Activated CD4-positive, alpha-beta memory T cell treated with anti-CD3 and anti-CD28 coated beads, Interleukin-2, amount 10 ng/mL, durations not matched to agents 7 days and 5 days (primary cell): ENCODE data around the gene DCXR. TPM values are rescaled to one million over a fixed set of nuclear protein-coding genes. Genes with fewer than 3 reads are reported as not detected.

Experiments
- CTCF ChIA-PET: fragments of 350-600 bp; sonication (Branson Sonifier 250); formaldehyde crosslinking; loops from one replicate; lab custom pipeline; 2021; ENCODE audit warnings: antibody characterized with exemption, inconsistent platforms; lab: Charles Lee
- POLR2A ChIA-PET: fragments of 350-600 bp; sonication (Branson Sonifier 250); formaldehyde crosslinking; loops from one replicate; lab custom pipeline; 2021; ENCODE audit warnings: antibody characterized with exemption; lab: Charles Lee
- DNase-seq: peaks from one replicate; pipeline ENCODE4 v3.0.0-alpha.2; 2020
- H3K27ac Mint-ChIP-seq: one replicate; pipeline ENCODE4 v1.8.0; 2021; ENCODE audit warnings: mild to moderate bottlenecking, mixed read lengths
- H3K27me3 Mint-ChIP-seq: one replicate; pipeline ENCODE4 v1.8.0; 2021; ENCODE audit warnings: mixed read lengths
- H3K36me3 Mint-ChIP-seq: one replicate; pipeline ENCODE4 v1.8.0; 2021; ENCODE audit warnings: low read depth, mixed read lengths
- H3K4me1 Mint-ChIP-seq: one replicate; pipeline ENCODE4 v1.8.0; 2021; ENCODE audit warnings: mixed read lengths
- H3K4me3 Mint-ChIP-seq: one replicate; pipeline ENCODE4 v1.8.0; 2021; ENCODE audit warnings: mild to moderate bottlenecking, mixed read lengths
- H3K9me3 Mint-ChIP-seq: one replicate; pipeline ENCODE4 v1.8.0; 2021; ENCODE audit warnings: mixed read lengths
- total RNA-seq, 2 experiments: library from RNA; stranded (reverse); gene quantifications; one replicate each; pipeline ENCODE4 v1.2.3, GENCODE V29; 2021

DCXR gene
- total RNA-seq, 2 experiments from 2014 or later, result 93.9 to 95.2 TPM

DNA sequence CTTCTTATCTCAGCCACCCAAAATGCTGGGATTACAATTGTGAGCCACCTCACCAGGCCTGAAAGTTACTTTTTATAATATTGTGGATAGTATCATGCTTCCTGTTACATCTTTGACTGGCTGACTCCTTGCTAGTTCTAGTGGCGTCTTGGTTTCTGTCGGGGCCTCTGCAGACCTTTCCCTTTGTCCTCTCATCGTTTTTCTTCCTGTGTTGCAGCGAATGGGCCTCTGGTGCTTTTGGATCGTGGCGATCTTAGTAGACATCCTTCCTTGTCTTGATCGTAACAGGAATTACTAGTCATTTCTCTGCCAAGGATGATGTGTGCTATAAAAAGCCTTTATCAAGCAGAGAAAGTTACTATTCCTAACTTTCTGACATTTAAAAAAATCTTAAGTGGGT, 39.3 kb downstream of the DCXR start:
- no peak for DNase-seq
- no peaks in the 10 kb centered on the region for H3K27me3 Mint-ChIP-seq
- H3K4me1 Mint-ChIP-seq, result no peaks in the 10 kb centered on the region
- H3K9me3 Mint-ChIP-seq, result no peaks in the 10 kb centered on the region
- ChIA-PET POLR2A (interaction anchor here (0.7 kb wide), 1 partner anchor 76 kb away, joined by 4 read pairs; no protein-coding TSS in a partner anchor), CTCF (no interaction called here)
- H3K4me3 Mint-ChIP-seq, result no peak overlapping the region
- H3K27ac Mint-ChIP-seq, result no peak overlapping the region
- no peaks in the 10 kb centered on the region for H3K36me3 Mint-ChIP-seq

DNA sequence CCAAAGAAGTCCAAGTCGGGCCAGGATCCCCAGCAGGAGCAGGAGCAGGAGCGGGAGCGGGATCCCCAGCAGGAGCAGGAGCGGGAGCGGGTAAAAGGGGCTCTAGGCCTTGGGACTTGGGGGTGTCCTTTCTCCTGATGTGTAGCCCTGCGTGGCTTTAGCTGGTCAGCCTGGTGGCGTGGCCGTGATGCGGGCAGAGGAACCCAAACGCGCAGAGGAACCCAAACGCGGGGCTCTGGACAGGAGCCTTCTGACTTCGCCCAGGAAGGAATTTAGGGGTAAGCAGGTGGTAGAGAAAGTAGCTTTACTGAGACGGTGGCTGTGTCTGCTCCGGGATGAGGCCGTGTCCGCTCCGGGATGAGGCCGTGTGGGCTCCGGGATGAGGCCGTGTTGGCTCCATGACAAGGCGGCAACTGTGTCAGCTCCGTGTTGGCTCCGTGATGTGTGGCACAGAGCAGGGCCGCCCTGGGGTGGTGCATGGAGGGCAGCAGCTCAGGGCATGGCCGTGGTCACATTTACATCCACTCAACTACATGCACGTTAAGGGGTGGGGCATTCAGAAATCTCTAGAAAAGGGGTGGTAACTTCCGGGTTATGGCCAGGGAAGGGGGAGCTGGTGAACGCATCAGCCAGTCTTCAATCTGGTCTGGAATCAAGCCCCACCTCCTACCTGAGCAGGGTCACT, 40.6 kb downstream of the DCXR start:
- CTCF ChIA-PET, result interaction anchor here (0.7 to 2.1 kb wide), 2 partner anchors 37 to 41 kb away, joined by 4 to 11 read pairs; partner anchors contain the start of gene DCXR
- H3K9me3 Mint-ChIP-seq, result no peaks in the 10 kb centered on the region
- no peaks in the 10 kb centered on the region for H3K27me3 Mint-ChIP-seq
- no peak overlapping the region for H3K27ac Mint-ChIP-seq
- H3K36me3 Mint-ChIP-seq, result no peaks in the 10 kb centered on the region
- H3K4me3 Mint-ChIP-seq, result no peak overlapping the region
- POLR2A ChIA-PET, result no interaction called here
- no peak for DNase-seq
- no peaks in the 10 kb centered on the region for H3K4me1 Mint-ChIP-seq

GRCh38 chr17:81996232-81996756, 41.2 kb downstream of the DCXR start:
- H3K36me3 Mint-ChIP-seq, result no peaks in the 10 kb centered on the region
- CTCF ChIA-PET, result interaction anchor here (2.1 kb wide), 1 partner anchor 37 kb away, joined by 11 read pairs; no protein-coding TSS in a partner anchor
- no peaks in the 10 kb centered on the region for H3K27me3 Mint-ChIP-seq

GRCh38 chr17:81995463-81996231, 41.9 kb downstream of the DCXR start:
- Mint-ChIP-seq H3K27me3 (no peaks in the 10 kb centered on the region), H3K9me3 (no peaks in the 10 kb centered on the region), H3K36me3 (no peaks in the 10 kb centered on the region), H3K27ac (no peak overlapping the region), H3K4me1 (no peaks in the 10 kb centered on the region), H3K4me3 (no peak overlapping the region)
- no peak for DNase-seq
- ChIA-PET CTCF (interaction anchor here (2.1 kb wide), 1 partner anchor 36 kb away, joined by 11 read pairs; no protein-coding TSS in a partner anchor), POLR2A (interaction anchor here (0.7 kb wide), 1 partner anchor 17 kb away, joined by 3 read pairs; no protein-coding TSS in a partner anchor)

More at GRCh38 chr17:81996232-81996756, 41.2 kb downstream of the DCXR start:
- POLR2A ChIA-PET, result interaction anchor here (0.7 kb wide), 1 partner anchor 17 kb away, joined by 3 read pairs; no protein-coding TSS in a partner anchor
- DNase-seq, result no peak
- Mint-ChIP-seq H3K4me3 (no peak overlapping the region), H3K4me1 (no peaks in the 10 kb centered on the region), H3K9me3 (no peaks in the 10 kb centered on the region), H3K27ac (no peak overlapping the region)

DNA sequence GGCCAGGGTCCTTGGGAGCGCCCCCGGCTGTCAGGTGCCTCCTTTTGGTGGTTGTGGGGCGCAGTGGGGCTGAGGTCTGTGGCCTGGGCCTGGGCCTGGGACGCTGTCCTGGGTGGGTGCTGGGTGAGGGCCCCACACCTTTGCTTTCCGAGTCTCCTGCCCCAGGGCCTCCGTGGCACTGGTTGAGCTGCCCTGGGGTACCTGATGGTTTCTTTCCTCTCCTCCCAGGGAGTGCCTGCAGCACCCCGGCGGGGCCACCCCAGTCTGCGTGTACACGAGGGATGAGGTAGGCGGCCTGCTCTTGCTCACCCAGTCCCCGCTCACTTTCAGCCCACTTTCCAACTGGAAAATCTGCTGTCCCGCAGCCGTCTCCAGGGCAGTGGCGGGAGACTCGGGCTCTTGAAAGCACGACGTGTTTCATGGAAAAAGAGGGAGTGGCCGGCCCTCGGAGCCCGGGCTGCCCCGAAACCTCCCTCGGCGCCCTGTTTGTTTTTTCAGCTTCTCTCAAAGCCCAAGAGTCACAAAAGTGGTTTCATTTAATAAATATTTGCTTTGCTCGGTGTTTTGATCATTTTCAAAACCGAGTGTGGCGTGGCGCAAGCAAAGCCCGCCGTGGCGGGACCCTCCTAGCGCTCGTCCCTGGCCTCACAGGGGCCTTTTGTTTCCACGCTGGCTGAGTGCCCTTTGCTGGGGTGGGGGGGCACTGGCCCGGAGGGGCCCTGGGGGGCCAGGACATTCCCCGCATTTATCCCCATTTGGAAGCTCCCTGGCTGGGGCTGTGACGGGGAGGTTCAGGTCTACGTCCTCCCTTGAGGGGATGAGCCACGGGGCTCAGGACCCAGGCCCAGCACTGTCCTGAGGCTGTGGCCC, 42.7 kb downstream of the DCXR start:
- H3K27ac Mint-ChIP-seq, result no peak overlapping the region
- ChIA-PET CTCF (no interaction called here), POLR2A (no interaction called here)
- no peaks in the 10 kb centered on the region for H3K4me1 Mint-ChIP-seq
- no peaks in the 10 kb centered on the region for H3K27me3 Mint-ChIP-seq
- H3K36me3 Mint-ChIP-seq, result no peaks in the 10 kb centered on the region
- DNase-seq, result no peak
- no peak overlapping the region for H3K4me3 Mint-ChIP-seq
- no peaks in the 10 kb centered on the region for H3K9me3 Mint-ChIP-seq

- H3K4me1 Mint-ChIP-seq, result no peaks in the 10 kb centered on the region
- no peaks in the 10 kb centered on the region for H3K36me3 Mint-ChIP-seq
- no peak overlapping the region for H3K4me3 Mint-ChIP-seq
- no peak for DNase-seq
- H3K9me3 Mint-ChIP-seq, result no peaks in the 10 kb centered on the region
- H3K27me3 Mint-ChIP-seq, result no peaks in the 10 kb centered on the region
- ChIA-PET POLR2A (no interaction called here), CTCF (no interaction called here)
- H3K27ac Mint-ChIP-seq, result no peak overlapping the region
Measured at GRCh38 chr17:81993729-81994592, 43.5 kb downstream of the DCXR start.

- Mint-ChIP-seq H3K9me3 (no peaks in the 10 kb centered on the region), H3K27ac (no peak overlapping the region), H3K27me3 (no peaks in the 10 kb centered on the region), H3K4me1 (no peaks in the 10 kb centered on the region), H3K36me3 (no peaks in the 10 kb centered on the region), H3K4me3 (no peak overlapping the region)
- no peak for DNase-seq
- POLR2A ChIA-PET, result no interaction called here
- CTCF ChIA-PET, result no interaction called here
Measured at GRCh38 chr17:81992306-81993102, 45.0 kb downstream of the DCXR start.

- CTCF ChIA-PET, result no interaction called here
- Mint-ChIP-seq H3K9me3 (no peaks in the 10 kb centered on the region), H3K4me1 (no peaks in the 10 kb centered on the region), H3K4me3 (no peak overlapping the region), H3K27ac (no peak overlapping the region), H3K27me3 (no peaks in the 10 kb centered on the region), H3K36me3 (no peaks in the 10 kb centered on the region)
- no peak for DNase-seq
- POLR2A ChIA-PET, result no interaction called here
Measured at GRCh38 chr17:81991684-81992305, 45.7 kb downstream of the DCXR start.

DNA sequence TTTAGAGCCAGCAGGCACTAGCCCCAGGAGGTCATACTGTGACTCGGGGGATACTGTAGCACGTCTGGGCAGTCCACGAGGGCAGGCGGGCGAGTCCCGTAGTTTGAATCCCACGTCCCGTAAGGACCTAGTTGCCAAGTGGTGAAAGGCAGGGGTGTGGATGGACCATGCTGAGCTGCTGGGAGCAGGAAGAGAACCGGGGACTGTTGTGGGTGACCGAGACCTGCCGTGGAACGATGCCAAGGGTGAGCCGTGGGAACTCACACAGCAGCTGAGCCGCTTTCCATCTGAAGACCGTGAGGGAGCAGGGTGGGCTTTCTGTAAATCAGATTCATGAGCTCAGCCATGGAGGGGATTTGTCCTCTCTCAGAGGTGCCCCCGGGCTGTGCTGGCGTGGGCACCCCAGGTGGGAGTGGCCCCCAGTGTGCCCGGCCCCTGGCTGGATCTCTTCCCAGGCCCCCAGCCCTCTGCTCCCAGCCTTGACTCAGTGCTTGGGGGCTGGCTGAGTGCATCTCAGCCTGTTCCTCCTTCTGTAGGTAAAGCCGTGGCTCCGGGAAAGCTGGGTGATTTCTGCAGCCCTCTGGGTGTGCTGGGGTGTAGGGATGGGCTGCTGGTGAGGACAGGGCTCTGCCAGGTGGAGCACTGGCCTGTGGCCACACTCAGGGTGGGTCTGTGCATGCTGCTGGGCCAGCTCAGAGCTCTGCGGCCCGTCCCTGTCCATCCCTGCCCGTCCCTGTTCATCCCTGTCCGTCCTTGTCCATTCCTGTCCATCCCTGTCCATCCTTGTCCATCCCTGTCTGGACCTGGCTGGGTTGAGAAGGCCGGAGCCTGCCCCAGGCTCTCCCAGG, 46.4 kb downstream of the DCXR start:
- POLR2A ChIA-PET, result no interaction called here
- no peak overlapping the region for H3K4me3 Mint-ChIP-seq
- H3K36me3 Mint-ChIP-seq, result peaks cover 3% of the 10 kb centered on the region

GRCh38 chr17:81987161-81987770, 50.2 kb downstream of the DCXR start:
- Mint-ChIP-seq H3K27ac (no peak overlapping the region), H3K4me1 (peaks cover 7% of the 10 kb centered on the region), H3K27me3 (no peaks in the 10 kb centered on the region), H3K4me3 (no peak overlapping the region), H3K9me3 (no peaks in the 10 kb centered on the region), H3K36me3 (peaks cover 11% of the 10 kb centered on the region)
- no peak for DNase-seq
- ChIA-PET CTCF (interaction anchor here (0.5 to 1.6 kb wide), 2 partner anchors 32 to 323 kb away, joined by 5 read pairs; no protein-coding TSS in a partner anchor), POLR2A (no interaction called here)

More for the DNA sequence above, 46.4 kb downstream of the DCXR start:
- Mint-ChIP-seq H3K27ac (no peak overlapping the region), H3K27me3 (no peaks in the 10 kb centered on the region), H3K9me3 (no peaks in the 10 kb centered on the region), H3K4me1 (no peaks in the 10 kb centered on the region)
- DNase-seq, result no peak
- CTCF ChIA-PET, result no interaction called here
